HG03342 (cell line): ENCODE measurements around the gene SIPA1.

Source experiments
- ATAC-seq: cut with Tn5 transposase; IDR thresholded peaks from one replicate; pipeline ENCODE4 v1.9.1; 2021; ENCODE audit warnings: mild to moderate bottlenecking, moderate library complexity; ENCODE audit not compliant: unreplicated experiment

The SIPA1 gene

DNA sequence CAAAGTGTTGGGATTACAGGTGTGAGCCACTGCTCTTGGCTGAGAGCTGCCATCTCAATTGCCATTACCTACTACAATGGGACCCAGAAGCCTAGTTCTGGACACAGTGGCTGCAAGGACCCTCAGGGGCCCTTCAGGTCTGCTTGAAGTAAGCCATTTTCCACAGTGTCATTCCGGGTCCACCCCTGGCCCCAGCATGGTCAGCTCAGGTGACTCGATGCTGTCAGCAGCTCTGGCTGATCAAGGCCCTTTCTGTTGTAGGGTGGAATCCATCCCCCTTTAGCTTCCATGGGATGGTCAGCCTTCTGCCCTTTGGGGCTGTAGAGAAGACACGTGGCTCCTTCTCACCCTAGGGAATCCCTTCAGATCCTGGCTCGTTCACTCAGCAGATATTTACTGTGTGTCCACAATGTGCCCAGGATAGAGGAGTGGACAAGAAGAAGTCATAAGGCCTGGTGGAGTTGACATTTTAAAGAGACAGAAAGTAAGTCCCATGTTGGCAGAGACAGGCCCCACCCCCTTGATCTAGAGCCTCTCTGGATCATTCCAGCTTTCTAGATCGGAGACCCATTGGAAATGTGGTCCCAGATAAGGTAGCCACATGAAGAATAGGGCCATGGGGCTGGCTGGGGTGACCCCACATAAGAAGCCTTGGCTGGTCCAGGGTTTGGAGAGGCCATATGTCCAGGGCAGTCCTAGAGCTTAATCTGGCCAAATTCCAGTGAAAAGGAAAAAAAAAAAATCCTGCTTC lies 59.1 kb downstream of the SIPA1 start:
- no peak for ATAC-seq

DNA sequence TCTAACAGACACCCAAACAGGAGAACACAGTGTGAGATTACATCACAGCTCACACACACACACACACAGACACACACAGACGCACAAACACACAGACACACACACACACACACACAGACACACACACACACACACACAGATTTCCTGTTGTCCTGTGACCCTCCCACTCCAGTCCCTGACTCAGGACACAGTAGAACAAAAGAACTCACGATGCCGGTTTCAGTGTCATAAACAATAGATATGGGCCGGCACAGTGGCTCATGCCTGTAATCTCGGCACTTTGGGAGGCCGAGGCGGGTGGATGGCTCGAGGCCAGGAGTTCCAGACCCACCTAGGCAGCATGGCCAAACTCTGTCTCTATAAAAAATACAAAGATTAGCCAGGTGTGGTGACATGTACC lies 60.3 kb downstream of the SIPA1 start:
- no peak for ATAC-seq

DNA sequence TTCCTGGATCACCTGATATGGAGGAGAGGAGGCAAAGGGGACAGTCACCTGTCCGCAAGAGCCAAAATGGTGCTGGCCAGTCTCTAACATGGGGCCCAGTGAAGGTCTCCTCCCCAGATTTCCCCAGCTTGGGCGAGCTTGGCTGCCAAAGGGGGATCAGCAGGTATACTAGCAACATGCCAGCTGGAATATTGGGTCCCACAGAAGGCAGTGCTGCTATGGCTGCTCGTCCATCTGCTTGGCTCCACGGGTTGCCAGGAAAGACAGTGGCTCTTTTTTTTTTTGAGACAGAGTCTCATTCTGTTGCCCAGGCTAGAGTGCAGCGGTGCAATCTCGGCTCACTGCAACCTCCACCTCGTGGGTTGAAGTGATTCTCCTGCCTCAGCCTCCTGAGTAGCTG lies 61.4 kb downstream of the SIPA1 start:
- no peak for ATAC-seq

DNA sequence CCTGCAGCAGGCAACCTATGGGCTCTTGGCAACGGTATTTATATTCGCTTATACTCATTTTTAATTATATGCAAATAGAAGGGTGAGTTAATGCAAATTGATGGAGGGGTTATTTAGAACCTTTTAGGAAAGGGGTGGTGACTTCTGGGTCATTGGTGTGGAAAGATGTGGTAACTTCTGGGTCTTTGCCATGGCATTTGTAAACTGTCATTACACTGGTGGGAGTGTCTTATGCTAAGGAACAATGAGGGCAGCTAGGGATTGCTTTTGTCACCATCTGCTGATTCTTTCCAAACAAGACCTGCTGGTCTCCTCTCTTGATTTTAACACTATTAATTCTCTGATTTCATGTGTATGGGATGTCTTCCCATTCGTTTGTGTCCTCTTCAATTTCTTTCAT lies 62.5 kb downstream of the SIPA1 start:
- ATAC-seq: no peak
